Kidney epithelial cell (primary cell): ENCODE measurements around the gene GTF2A2. TPM values are rescaled to one million over a fixed set of nuclear protein-coding genes. Genes with fewer than 3 reads are reported as not detected.
"Not testable (repeated sequence)": the region's sequence is repeated elsewhere in the genome, so short reads cannot be mapped to it uniquely, and the experiment has no call there.

ENCODE experiments used
- DNase-seq: peaks from one replicate; pipeline ENCODE4 v3.0.0-alpha.2; 2010; ENCODE audit warnings: low read depth
- H3K27me3 ChIP-seq: 2 replicates; pipeline ENCODE4 v1.6.0; 2011; ENCODE audit warnings: low read length; ENCODE audit not compliant: control insufficient read depth, insufficient read depth
- H3K36me3 ChIP-seq: 2 replicates; pipeline ENCODE4 v1.5.1; 2011; ENCODE audit warnings: low read length; ENCODE audit not compliant: control insufficient read depth, insufficient read depth
- H3K4me3 ChIP-seq: 2 replicates; pipeline ENCODE4 v1.5.1; 2011; ENCODE audit warnings: low read depth, mild to moderate bottlenecking, control low read depth, low read length
- total RNA-seq: library from RNA; depleted of rRNA; stranded (reverse); fragments of >200 nt; gene quantifications from 2 replicates; pipeline ENCODE4 v1.2.3, GENCODE V29; 2015
- TF ChIP-seq, protein P1 (sequence below): IDR thresholded peaks from 2 replicates; pipeline ENCODE4 v1.5.1; 2011; ENCODE audit warnings: mild to moderate bottlenecking, moderate library complexity, low read length, control low read depth, inconsistent platforms; ENCODE audit not compliant: insufficient read depth, poor library complexity, severe bottlenecking

Gene GTF2A2
- total RNA-seq, 1 donor from 2014 or later = 36.9 TPM

DNA sequence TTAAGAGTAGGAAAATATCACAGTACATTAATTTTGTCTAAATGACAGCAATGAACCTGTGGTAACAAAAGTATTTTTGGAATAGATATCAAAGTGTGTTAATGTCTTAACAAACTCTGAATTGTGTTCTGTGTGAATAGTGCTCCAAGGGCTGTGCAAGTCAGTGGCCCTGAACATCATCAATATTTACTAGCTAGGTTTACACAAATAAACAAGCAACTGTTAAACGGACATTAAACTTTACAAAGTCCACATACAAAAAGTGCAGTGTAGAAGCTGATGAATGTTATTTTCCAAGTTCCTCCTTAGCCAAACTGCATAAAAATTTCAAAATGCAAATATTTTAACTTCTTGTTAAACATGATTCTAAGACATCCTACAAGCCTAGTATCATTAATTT, 2.1 kb upstream of the GTF2A2 start:
- TF ChIP-seq, protein P1, sequence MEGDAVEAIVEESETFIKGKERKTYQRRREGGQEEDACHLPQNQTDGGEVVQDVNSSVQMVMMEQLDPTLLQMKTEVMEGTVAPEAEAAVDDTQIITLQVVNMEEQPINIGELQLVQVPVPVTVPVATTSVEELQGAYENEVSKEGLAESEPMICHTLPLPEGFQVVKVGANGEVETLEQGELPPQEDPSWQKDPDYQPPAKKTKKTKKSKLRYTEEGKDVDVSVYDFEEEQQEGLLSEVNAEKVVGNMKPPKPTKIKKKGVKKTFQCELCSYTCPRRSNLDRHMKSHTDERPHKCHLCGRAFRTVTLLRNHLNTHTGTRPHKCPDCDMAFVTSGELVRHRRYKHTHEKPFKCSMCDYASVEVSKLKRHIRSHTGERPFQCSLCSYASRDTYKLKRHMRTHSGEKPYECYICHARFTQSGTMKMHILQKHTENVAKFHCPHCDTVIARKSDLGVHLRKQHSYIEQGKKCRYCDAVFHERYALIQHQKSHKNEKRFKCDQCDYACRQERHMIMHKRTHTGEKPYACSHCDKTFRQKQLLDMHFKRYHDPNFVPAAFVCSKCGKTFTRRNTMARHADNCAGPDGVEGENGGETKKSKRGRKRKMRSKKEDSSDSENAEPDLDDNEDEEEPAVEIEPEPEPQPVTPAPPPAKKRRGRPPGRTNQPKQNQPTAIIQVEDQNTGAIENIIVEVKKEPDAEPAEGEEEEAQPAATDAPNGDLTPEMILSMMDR = no peak
- H3K27me3 ChIP-seq = no peaks in the 10 kb centered on the region
- H3K4me3 ChIP-seq = no peak overlapping the region
- peaks cover 1% of the 10 kb centered on the region for H3K36me3 ChIP-seq
- no peak for DNase-seq

DNA sequence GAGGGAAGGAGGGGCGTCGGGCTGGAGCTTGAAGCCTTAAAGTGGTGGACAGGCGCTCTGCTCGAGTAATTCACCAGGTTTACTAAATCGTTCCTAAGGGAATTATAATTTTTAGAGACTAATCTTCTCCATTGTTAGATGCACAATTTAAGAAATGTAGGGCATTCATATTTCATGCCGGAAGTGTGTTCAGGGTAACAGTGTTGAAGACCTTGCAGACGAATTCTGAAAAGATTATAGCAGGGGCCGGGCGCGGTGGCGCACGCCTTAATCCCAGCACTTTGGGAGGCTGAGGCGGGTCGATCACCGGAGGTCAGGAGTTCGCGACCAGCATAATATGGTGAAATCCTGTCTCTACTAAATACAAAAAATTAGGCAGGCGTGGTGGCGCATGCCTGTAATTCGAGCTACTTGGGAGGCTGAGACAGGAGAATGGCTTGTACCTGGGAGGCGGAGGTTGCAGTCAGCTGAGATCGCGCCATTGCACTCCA, 365 bp upstream of the GTF2A2 start:
- H3K36me3 ChIP-seq = peaks cover 1% of the 10 kb centered on the region

DNA sequence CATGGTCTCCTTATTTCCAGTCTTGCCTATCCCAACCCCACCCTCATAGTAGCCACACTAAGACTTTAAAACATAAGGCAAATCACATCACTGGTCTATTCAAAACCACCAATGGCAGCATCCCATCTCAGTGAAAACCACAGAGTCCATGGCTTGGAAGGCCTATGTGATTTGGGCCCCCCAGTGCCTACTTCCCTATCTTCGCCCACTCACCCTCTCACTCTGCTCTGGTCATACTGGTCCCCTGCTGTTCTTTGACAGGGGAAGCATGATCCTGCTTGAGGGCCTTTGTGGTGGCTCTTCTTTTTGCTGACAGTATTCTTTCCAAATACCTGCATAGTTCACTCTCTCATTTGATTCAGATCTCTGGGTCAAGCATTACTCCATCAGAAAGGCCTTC, 3.3 kb downstream of the GTF2A2 start:
- H3K36me3 ChIP-seq = no peaks in the 10 kb centered on the region
- TF ChIP-seq, protein P1 = no peak
- no peak for DNase-seq
- H3K27me3 ChIP-seq = no peaks in the 10 kb centered on the region
- no peak overlapping the region for H3K4me3 ChIP-seq

More for the DNA sequence above, 365 bp upstream of the GTF2A2 start:
- peak overlapping the region; percentile 92 for H3K4me3 ChIP-seq
- no peak for DNase-seq
- no peaks in the 10 kb centered on the region for H3K27me3 ChIP-seq
- TF ChIP-seq, protein P1 = no peak

DNA sequence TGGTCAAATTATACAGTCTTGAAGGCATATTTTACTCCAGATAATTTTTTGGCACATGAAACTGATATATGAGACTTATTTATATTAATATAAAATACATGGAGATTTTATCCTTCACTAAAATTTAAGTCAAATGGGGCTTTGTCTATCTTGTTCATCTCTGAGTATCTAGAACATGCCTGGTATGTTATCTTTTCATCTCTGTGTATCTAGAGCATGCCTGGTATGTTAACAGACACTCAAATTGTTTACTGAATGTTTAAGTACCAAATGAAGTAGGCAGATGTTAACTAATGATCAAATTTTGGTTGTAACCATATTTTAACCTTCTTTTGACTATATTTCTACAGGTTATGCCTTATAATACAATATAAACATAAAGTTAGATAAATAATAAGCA, 7.7 kb downstream of the GTF2A2 start:
- DNase-seq = no peak
- H3K4me3 ChIP-seq = no peak overlapping the region
- no peaks in the 10 kb centered on the region for H3K27me3 ChIP-seq
- H3K36me3 ChIP-seq = no peaks in the 10 kb centered on the region
- TF ChIP-seq, protein P1 = no peak

DNA sequence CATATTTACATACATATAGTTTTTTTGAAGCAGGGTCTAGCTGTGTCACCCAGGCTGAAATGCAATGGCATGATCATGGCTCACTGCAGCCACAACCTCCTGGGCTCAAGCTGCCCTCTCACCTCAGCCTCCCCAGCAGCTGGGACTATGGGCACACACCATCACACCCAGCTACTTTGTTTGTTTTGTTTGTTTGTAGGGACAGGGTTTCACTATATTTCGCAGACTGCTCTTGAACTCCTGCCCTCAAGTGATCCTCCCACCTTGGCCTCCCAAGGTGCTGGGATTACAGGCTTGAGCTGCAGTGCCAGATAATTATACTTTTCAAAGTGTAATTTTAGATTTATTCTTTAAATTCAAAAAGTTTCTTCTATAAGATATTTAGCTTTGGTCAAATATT, 10.2 kb downstream of the GTF2A2 start:
- no peak for DNase-seq
- H3K36me3 ChIP-seq = no peaks in the 10 kb centered on the region
- H3K27me3 ChIP-seq = no peaks in the 10 kb centered on the region
- TF ChIP-seq, protein P1 = no peak
- H3K4me3 ChIP-seq = no peak overlapping the region

DNA sequence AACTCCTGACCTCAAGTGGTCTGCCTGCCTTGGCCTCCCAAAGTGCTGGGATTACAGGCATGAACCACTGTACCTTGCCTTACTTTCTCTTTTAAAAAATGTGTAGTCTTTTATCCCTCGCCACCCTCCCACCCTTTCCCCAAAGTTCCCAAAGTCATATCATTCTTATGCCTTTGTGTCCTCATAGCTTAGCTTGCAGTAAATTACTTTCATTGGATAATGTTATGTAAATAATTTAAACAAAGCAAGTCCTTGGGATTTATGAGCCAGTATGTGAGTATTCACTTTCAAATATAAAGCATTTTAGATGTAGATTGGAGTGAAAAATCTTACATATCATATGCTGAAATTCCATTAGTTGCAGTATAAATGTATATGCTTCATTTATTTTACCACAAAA, 11.0 kb downstream of the GTF2A2 start:
- no peak for DNase-seq
- no peaks in the 10 kb centered on the region for H3K36me3 ChIP-seq
- no peaks in the 10 kb centered on the region for H3K27me3 ChIP-seq
- H3K4me3 ChIP-seq = no peak overlapping the region
- TF ChIP-seq, protein P1 = no peak

DNA sequence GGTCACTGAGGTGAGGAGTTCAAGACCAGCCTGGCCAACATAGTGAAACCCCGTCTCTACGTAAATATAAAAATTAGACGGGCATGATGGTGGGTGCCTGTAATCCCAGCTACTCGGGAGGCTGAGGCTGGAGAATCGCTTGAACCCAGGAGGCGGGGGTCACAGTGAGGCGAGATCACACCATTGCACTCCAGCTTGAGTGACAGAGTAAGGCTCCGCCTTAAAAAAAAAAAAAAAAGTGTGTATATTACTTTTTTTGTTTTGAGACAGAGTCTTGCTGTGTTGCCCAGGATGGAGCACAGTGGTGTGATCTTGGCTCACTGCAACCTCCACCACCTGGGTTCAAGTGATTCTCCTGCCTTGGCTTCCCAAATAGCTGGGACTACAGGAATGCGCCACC, 11.5 kb downstream of the GTF2A2 start:
- not testable (repeated sequence) for DNase-seq, H3K36me3 ChIP-seq, H3K4me3 ChIP-seq, H3K27me3 ChIP-seq
